AG09319 (cell line): ENCODE measurements around the gene DUSP9.

Source experiments
- DNase-seq: peaks from one replicate; pipeline ENCODE4 v3.0.0-alpha.2; 2010; ENCODE audit warnings: low read depth; ENCODE audit errors: extremely low read depth
- TF ChIP-seq, protein P1 (sequence below): IDR thresholded peaks from 2 replicates; pipeline ENCODE4 v1.5.1; 2011; ENCODE audit warnings: low read depth, mild to moderate bottlenecking, inconsistent platforms, low read length, moderate library complexity

Gene DUSP9

DNA sequence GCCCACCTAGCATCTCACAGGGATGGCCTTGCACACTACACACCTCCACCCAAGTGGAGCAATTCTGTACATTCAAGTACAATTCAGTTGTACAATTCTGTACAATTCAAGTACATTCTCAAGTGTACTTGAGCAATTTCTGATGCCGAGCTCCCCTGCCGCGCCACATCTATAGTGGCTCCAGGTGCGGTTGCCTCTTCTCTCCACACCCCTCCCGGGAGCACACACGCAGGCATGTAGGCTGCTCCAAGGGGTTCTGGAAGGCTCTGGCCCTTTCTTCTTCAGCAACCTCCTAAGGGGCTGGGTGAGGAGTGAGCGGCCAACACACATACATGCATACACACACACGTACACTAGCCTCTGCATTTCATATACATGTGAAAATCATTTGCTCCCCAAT, 18.9 kb upstream of the DUSP9 start:
- no peak for DNase-seq
- TF ChIP-seq, protein P1, sequence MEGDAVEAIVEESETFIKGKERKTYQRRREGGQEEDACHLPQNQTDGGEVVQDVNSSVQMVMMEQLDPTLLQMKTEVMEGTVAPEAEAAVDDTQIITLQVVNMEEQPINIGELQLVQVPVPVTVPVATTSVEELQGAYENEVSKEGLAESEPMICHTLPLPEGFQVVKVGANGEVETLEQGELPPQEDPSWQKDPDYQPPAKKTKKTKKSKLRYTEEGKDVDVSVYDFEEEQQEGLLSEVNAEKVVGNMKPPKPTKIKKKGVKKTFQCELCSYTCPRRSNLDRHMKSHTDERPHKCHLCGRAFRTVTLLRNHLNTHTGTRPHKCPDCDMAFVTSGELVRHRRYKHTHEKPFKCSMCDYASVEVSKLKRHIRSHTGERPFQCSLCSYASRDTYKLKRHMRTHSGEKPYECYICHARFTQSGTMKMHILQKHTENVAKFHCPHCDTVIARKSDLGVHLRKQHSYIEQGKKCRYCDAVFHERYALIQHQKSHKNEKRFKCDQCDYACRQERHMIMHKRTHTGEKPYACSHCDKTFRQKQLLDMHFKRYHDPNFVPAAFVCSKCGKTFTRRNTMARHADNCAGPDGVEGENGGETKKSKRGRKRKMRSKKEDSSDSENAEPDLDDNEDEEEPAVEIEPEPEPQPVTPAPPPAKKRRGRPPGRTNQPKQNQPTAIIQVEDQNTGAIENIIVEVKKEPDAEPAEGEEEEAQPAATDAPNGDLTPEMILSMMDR, result no peak

DNA sequence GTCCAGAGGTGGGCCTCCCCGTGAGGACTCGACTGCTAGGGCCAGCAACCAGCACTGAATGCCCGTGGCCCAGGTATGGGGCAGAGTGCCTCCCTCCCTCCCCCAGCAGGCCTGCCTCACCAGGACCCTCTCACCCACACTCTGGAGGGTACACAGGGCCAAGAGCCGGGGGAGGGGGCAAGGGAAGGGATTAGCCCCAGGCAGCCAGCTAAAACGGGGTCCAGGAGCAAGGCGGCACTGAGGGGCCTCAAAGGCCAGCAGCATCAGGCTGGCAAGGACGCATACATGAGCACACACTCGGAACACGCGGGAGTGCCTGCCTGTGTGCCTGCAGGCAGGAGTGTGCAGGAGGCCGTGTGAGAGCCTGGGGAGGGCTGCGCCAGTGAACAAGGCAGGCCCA, 18.3 kb upstream of the DUSP9 start:
- TF ChIP-seq, protein P1, result no peak
- no peak for DNase-seq

DNA sequence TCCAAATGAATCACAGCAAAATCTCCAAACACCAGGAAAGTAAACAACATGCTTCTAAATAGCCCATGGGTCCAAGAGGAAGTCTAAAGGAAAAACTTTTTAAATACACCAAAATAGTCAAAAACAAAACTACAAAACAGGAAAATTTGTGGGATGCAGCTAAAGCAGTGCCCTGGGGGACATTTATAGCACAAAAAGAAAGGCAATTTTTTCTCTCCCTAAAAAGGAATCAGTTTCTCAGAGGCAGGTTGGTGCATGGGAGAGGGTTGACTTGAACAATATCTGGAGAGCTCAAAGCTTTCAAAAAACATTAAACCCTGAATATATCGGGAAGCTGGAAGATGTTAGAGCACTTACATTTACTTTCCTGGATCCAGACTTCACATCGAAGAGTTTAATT, 15.7 kb upstream of the DUSP9 start:
- TF ChIP-seq, protein P1, result no peak
- DNase-seq, result no peak

DNA sequence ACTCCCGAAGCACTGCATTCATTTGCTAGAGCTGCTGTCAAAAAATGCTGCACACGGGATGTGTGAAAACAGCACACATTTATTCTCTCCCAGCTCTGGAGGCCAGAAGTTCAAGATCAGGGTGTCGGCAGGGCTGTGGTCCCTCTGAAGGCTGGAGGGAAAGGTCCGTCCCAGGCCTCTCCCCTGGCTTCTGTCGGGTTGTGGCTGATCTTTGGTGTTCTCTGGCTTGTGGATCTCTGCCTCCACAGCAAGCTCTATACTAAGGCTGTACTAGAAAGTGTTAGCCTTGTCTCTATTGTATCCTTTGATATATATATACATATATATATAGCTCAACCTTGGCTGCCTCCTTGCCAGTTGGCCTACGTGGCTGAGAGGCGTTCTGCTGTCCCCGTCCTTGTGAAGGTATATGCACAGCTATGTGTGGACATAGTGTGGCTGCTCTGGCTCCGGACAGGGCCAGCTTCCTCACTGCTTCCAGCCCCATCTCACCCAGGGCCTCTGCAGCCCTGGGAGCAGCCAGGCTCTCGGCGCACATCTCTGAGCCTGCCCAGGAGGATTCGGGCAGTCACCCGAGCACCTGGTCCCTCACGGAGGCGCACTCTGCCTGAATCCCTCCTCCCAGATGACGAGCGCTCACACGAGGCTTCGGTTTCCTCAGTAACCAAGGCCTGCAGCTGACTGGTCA, 15.0 kb upstream of the DUSP9 start:
- TF ChIP-seq, protein P1, result no peak
- DNase-seq, result no peak

DNA sequence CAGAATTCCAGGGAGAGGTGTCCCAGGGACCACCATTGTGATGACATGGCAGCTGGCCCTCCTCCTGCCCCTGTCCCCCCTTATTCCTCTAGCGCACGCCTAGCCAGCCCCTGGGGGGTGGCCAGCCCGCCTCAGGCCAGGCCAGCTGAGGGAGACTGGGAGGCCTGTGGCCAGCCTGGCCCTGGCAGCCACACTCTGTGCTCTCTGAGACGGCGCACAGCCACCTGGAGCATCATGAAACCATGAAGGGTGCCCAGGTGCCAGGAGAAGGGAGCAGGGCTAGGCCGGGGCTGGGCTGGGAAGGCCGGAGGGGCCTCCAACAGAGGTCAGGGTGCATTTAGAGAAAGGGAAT, 14.4 kb upstream of the DUSP9 start:
- TF ChIP-seq, protein P1, result no peak
- no peak for DNase-seq

DNA sequence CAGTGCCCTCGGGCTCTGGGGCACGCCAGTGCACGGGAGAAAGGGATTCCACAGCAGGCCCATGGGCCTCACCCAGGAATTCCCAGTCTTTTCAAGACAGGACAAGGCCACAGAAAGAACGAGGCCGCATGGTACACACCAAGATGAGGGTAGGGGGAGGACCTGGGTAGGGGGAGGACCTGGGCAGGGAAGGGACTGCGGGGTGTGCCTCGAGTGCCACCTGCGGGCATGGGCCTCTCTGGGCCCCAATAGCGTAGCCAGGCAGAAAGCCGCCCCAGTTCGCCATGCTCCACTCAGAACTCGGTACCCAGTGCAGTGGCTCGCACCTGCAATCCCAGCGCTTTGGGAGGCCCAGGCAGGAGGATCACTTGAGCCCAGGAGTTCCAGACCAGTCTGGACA, 14.0 kb upstream of the DUSP9 start:
- TF ChIP-seq, protein P1, result no peak
- DNase-seq, result no peak

DNA sequence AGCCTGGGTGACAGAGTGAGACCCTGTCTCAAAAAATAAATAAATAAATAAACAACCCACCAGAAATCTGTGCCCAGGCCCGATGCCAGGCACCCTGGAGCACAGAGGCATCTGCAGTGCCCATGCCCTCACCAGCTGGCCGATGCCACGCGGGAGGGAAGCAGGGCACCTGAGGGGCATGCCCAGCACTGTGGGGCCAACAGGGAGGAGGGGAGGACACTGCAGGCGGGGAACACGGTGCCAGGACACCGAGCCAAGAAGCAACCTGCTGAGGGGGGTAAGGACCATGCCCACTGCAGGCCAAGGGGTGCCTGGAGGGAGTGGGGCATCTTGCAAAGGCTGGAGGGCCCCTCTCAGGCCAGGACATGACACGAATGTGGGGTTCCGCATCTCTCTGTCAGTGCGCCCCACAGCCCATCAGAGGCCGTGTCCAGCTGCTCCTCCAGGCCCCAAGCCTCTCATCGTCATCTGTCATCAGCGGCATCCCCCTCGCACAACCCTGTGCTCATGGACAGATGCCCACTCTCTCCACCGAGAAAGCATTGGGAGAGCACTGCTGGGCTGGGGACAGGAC, 13.3 kb upstream of the DUSP9 start:
- TF ChIP-seq, protein P1, result no peak
- DNase-seq, result no peak
